Measurements from ENCODE around the gene ZNF444.
"Not testable (repeated sequence)": the region's sequence is repeated elsewhere in the genome, so short reads cannot be mapped to it uniquely, and the experiment has no call there.

The ZNF444 gene

GRCh38 chr19:56176310-56176709 lies 35.2 kb downstream of the ZNF444 start:
- not testable (repeated sequence) for DNase-seq (ENCODE audit: low spot score)

GRCh38 chr19:56176881-56177280 lies 35.8 kb downstream of the ZNF444 start:
- no peak for DNase-seq (ENCODE audit: low spot score)

- no peak for DNase-seq (ENCODE audit: low spot score)
Measured at GRCh38 chr19:56177564-56178243, 36.6 kb downstream of the ZNF444 start.

- no peak for DNase-seq (ENCODE audit: low spot score)
Measured at GRCh38 chr19:56189785-56190184, 48.7 kb downstream of the ZNF444 start.

GRCh38 chr19:56191115-56191514 lies 50.0 kb downstream of the ZNF444 start:
- DNase-seq (ENCODE audit: low spot score): no peak

- no peak for DNase-seq (ENCODE audit: low spot score)
Measured at GRCh38 chr19:56191711-56192110, 50.6 kb downstream of the ZNF444 start.

- no peak for DNase-seq (ENCODE audit: low spot score)
Measured at GRCh38 chr19:56193981-56194640, 53.0 kb downstream of the ZNF444 start.

- not testable (repeated sequence) for DNase-seq (ENCODE audit: low spot score)
Measured at GRCh38 chr19:56197646-56198045, 56.6 kb downstream of the ZNF444 start, which contains the start of gene ZSCAN5B. TSS of gene ZSCAN5B (minus strand) at chr19:56197783. CDS start at chr19:56193052, 4,731 bp downstream.

GRCh38 chr19:56199687-56200086 lies 58.6 kb downstream of the ZNF444 start:
- no peak for DNase-seq (ENCODE audit: low spot score)

GRCh38 chr19:56201973-56202372 lies 60.9 kb downstream of the ZNF444 start, which contains the start of gene ZSCAN5C:
TSS of gene ZSCAN5C (plus strand) at chr19:56202273. CDS start at chr19:56205914, 3,641 bp downstream.
- no peak for DNase-seq (ENCODE audit: low spot score)

GRCh38 chr19:56207581-56207980 lies 66.5 kb downstream of the ZNF444 start:
- DNase-seq (ENCODE audit: low spot score): not testable (repeated sequence)

- no peak for DNase-seq (ENCODE audit: low spot score)
Measured at GRCh38 chr19:56209091-56209490, 68.0 kb downstream of the ZNF444 start.

- DNase-seq (ENCODE audit: low spot score): not testable (repeated sequence)
Measured at GRCh38 chr19:56210036-56210435, 68.9 kb downstream of the ZNF444 start.
